ENCODE measurements around the gene BARHL2.

BARHL2 gene

DNA sequence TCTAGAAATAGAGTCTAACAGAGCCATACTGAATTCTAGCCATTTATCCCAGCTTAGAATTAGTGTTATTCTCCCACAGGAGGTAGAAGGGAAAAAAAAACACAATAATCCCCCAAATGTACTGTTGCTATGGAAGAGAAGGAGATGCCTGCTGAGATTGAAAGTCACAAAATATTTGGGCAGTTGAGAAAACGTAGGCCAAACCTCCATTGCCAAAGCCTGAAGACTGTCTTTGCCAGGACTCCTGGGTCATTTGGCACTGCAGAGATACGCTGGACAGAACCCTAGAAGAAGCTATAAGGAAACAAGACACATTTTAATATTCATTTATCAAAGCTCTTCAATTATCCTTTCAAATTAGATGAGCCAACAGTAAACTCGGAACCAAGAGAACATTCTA lies 22.3 kb downstream of the BARHL2 start:
- H3K27ac ChIP-seq (ENCODE audit: low read length) = no peak overlapping the region
- DNase-seq = no peak
- H3K79me2 ChIP-seq (ENCODE audit: low read length) = no peaks in the 10 kb centered on the region
- no peak overlapping the region for H3K4me3 ChIP-seq (ENCODE audit: low read length)
- no peak overlapping the region for H3K4me2 ChIP-seq (ENCODE audit: low read depth, low read length)
- no peak overlapping the region for H3K9ac ChIP-seq (ENCODE audit: low read length)
- H3K9me3 ChIP-seq (replicated peaks; ENCODE audit: insufficient read depth, low read length) = no peaks in the 10 kb centered on the region
- no peaks in the 10 kb centered on the region for H3K9me2 ChIP-seq (replicated peaks; ENCODE audit: insufficient read depth, low read length)
- H2AFZ ChIP-seq (ENCODE audit: low read length) = no peak overlapping the region
- no peaks in the 10 kb centered on the region for H3K4me1 ChIP-seq (ENCODE audit: low read length)
- H3K36me3 ChIP-seq (replicated peaks; ENCODE audit: insufficient read depth, low read length) = no peaks in the 10 kb centered on the region
- no peaks in the 10 kb centered on the region for H3F3A ChIP-seq (ENCODE audit: insufficient read depth, low read length)
- H4K20me1 ChIP-seq (ENCODE audit: insufficient read depth, low read length) = no peaks in the 10 kb centered on the region
- no peaks in the 10 kb centered on the region for H3K27me3 ChIP-seq (replicated peaks; ENCODE audit: insufficient read depth, low read length)
- TF ChIP-seq EZH2phosphoT487 (IDR thresholded peaks at IDR 0.05; ENCODE audit: low read length) (no peak), EZH2 (optimal IDR thresholded peaks at IDR 0.05; ENCODE audit: low read depth, low read length) (no peak)
- TF ChIP-seq, protein P1, sequence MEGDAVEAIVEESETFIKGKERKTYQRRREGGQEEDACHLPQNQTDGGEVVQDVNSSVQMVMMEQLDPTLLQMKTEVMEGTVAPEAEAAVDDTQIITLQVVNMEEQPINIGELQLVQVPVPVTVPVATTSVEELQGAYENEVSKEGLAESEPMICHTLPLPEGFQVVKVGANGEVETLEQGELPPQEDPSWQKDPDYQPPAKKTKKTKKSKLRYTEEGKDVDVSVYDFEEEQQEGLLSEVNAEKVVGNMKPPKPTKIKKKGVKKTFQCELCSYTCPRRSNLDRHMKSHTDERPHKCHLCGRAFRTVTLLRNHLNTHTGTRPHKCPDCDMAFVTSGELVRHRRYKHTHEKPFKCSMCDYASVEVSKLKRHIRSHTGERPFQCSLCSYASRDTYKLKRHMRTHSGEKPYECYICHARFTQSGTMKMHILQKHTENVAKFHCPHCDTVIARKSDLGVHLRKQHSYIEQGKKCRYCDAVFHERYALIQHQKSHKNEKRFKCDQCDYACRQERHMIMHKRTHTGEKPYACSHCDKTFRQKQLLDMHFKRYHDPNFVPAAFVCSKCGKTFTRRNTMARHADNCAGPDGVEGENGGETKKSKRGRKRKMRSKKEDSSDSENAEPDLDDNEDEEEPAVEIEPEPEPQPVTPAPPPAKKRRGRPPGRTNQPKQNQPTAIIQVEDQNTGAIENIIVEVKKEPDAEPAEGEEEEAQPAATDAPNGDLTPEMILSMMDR (IDR thresholded peaks at IDR 0.05; ENCODE audit: low read length) = no peak

DNA sequence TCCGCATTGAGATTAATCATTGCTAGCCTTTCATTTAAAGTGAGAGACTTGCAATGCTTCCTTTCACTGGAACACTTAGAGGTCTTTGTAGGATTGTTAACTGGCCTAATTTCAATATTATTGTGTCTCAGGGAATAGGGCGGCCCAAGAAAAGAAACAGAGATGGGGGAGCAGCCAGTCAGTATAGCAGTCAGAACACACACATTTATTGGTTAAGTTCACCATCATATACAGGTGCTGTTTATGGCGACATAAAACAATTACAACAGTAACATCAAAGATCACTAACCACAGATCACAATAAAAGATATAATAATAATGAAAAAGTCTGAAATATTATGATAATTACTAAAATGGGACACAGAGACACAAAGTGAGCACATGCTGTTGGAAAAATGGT lies 29.4 kb downstream of the BARHL2 start:
- Histone ChIP-seq H3F3A (ENCODE audit: insufficient read depth, low read length) (no peaks in the 10 kb centered on the region), H3K4me3 (ENCODE audit: low read length) (no peak overlapping the region), H3K27ac (ENCODE audit: low read length) (no peak overlapping the region), H3K4me1 (ENCODE audit: low read length) (no peaks in the 10 kb centered on the region), H3K79me2 (ENCODE audit: low read length) (no peaks in the 10 kb centered on the region), H4K20me1 (ENCODE audit: insufficient read depth, low read length) (no peaks in the 10 kb centered on the region), H3K4me2 (ENCODE audit: low read depth, low read length) (no peak overlapping the region), H3K9ac (ENCODE audit: low read length) (no peak overlapping the region), H3K9me3 (replicated peaks; ENCODE audit: insufficient read depth, low read length) (no peaks in the 10 kb centered on the region), H2AFZ (ENCODE audit: low read length) (no peak overlapping the region), H3K9me2 (replicated peaks; ENCODE audit: insufficient read depth, low read length) (no peaks in the 10 kb centered on the region), H3K36me3 (replicated peaks; ENCODE audit: insufficient read depth, low read length) (no peaks in the 10 kb centered on the region), H3K27me3 (replicated peaks; ENCODE audit: insufficient read depth, low read length) (no peaks in the 10 kb centered on the region)
- DNase-seq = no peak
- TF ChIP-seq EZH2phosphoT487 (IDR thresholded peaks at IDR 0.05; ENCODE audit: low read length) (no peak), EZH2 (optimal IDR thresholded peaks at IDR 0.05; ENCODE audit: low read depth, low read length) (no peak)
- TF ChIP-seq, protein P1 (IDR thresholded peaks at IDR 0.05; ENCODE audit: low read length) = no peak

DNA sequence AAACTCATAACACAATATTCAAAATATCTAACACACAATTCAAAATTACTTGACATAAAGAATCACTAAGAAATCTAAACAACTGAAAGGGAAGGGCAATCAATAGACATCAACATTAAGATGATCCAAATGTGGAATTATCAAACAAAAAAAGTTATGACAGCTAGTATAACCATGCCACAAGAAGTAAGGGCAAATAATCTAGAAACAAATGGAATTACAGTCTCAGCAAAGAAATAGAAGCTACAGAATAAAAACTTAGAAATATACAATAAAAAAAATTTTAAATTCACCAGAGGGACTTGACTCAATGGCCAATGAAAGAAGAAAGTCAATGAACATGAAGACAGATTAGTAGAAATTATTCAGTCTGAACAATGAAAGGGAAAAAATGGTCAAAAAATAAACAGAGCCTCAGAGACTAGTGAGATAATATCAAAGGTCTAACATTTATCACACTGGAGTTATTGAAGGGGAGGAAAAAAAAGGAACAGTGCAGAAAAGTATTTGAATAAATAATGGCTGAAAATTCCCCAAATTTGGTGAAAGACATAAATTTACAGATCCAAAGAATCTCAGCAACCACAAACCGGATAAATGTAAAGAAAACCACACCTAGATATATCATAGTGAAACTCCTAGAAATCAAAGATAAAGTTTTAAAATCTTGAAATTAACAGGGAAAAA lies 41.8 kb downstream of the BARHL2 start:
- H3K4me3 ChIP-seq (ENCODE audit: low read length) = no peak overlapping the region
- H3K36me3 ChIP-seq (replicated peaks; ENCODE audit: insufficient read depth, low read length) = no peaks in the 10 kb centered on the region
- no peaks in the 10 kb centered on the region for H3K4me1 ChIP-seq (ENCODE audit: low read length)
- H3K9me2 ChIP-seq (replicated peaks; ENCODE audit: insufficient read depth, low read length) = no peaks in the 10 kb centered on the region
- H3K27ac ChIP-seq (ENCODE audit: low read length) = no peak overlapping the region
- no peaks in the 10 kb centered on the region for H3K27me3 ChIP-seq (replicated peaks; ENCODE audit: insufficient read depth, low read length)
- H3F3A ChIP-seq (ENCODE audit: insufficient read depth, low read length) = no peaks in the 10 kb centered on the region
- no peaks in the 10 kb centered on the region for H4K20me1 ChIP-seq (ENCODE audit: insufficient read depth, low read length)
- no peak overlapping the region for H3K9ac ChIP-seq (ENCODE audit: low read length)
- H3K9me3 ChIP-seq (replicated peaks; ENCODE audit: insufficient read depth, low read length) = no peaks in the 10 kb centered on the region
- no peak for TF ChIP-seq EZH2 (optimal IDR thresholded peaks at IDR 0.05; ENCODE audit: low read depth, low read length)
- no peak for TF ChIP-seq EZH2phosphoT487 (IDR thresholded peaks at IDR 0.05; ENCODE audit: low read length)
- TF ChIP-seq, protein P1 (IDR thresholded peaks at IDR 0.05; ENCODE audit: low read length) = no peak
- DNase-seq = no peak
- no peaks in the 10 kb centered on the region for H3K79me2 ChIP-seq (ENCODE audit: low read length)
- no peak overlapping the region for H3K4me2 ChIP-seq (ENCODE audit: low read depth, low read length)
- no peak overlapping the region for H2AFZ ChIP-seq (ENCODE audit: low read length)
